Naive thymus-derived CD4-positive, alpha-beta T cell (primary cell): ENCODE data around the gene DNASE1. TPM values are rescaled to one million over a fixed set of nuclear protein-coding genes. Genes with fewer than 3 reads are reported as not detected.

ENCODE experiments used
- ATAC-seq: fragments of 150-1000 bp; cut with Tn5 transposase; 2 replicates; pipeline ENCODE4 v1.10.0; 2021; ENCODE audit warnings: mild to moderate bottlenecking, moderate library complexity
- CTCF ChIA-PET: fragments of 350-600 bp; sonication (Branson Sonifier 250); formaldehyde crosslinking; loops from one replicate; lab custom pipeline; 2021; ENCODE audit warnings: antibody characterized with exemption; lab: Charles Lee
- POLR2A ChIA-PET: fragments of 350-600 bp; sonication (Branson Sonifier 250); formaldehyde crosslinking; loops from one replicate; lab custom pipeline; 2021; ENCODE audit warnings: antibody characterized with exemption, inconsistent platforms; lab: Charles Lee
- DNase-seq, 9 donors: peaks; one replicate each; pipeline versions ENCODE4 v3.0.0 to v3.0.0-alpha.2; 2020 to 2022; ENCODE audit warnings: mixed read lengths in 1 of 9
- H3K27ac ChIP-seq: one replicate; pipeline ENCODE4 v1.7.0; 2013; ENCODE audit warnings: mild to moderate bottlenecking, low read depth, low read length, moderate library complexity
- H3K27me3 ChIP-seq, 2 donors: one replicate each; pipeline ENCODE4 v1.7.0; 2013; ENCODE audit warnings: low read length in 2 of 2, mild to moderate bottlenecking in 2 of 2, moderate library complexity in 2 of 2; ENCODE audit not compliant: control insufficient read depth in 2 of 2, insufficient read depth in 2 of 2
- H3K36me3 ChIP-seq, 3 experiments: 1 replicate in 2 of 3; 2 replicates in 1 of 3; pipeline ENCODE4 v1.7.0; 2013; ENCODE audit warnings: low read length in 3 of 3, mild to moderate bottlenecking in 3 of 3, moderate library complexity in 1 of 3; ENCODE audit not compliant: insufficient read depth in 3 of 3, control insufficient read depth in 2 of 3
- H3K4me1 ChIP-seq, 2 donors: one replicate each; pipeline ENCODE4 v1.7.0; 2013; ENCODE audit warnings: low read length in 2 of 2, mild to moderate bottlenecking in 2 of 2, moderate library complexity in 1 of 2; ENCODE audit not compliant: control insufficient read depth in 2 of 2, insufficient read depth in 2 of 2
- H3K4me3 ChIP-seq: 2 replicates; pipeline ENCODE4 v1.7.0; 2013; ENCODE audit warnings: mild to moderate bottlenecking, low read length
- H3K9me3 ChIP-seq, 3 experiments: 1 replicate in 2 of 3; 2 replicates in 1 of 3; pipeline ENCODE4 v1.7.0; 2013; ENCODE audit warnings: low read length in 3 of 3; ENCODE audit not compliant: control insufficient read depth in 2 of 3
- H3K27ac Mint-ChIP-seq, 9 donors: one replicate each; pipeline ENCODE4 v1.8.0; 2020 to 2022; ENCODE audit warnings: mixed read lengths in 9 of 9, mild to moderate bottlenecking in 8 of 9, moderate library complexity in 5 of 9, inconsistent platforms in 2 of 9
- H3K27me3 Mint-ChIP-seq, 5 donors: one replicate each; pipeline ENCODE4 v1.8.0; 2021 to 2022; ENCODE audit warnings: mixed read lengths in 5 of 5, mild to moderate bottlenecking in 1 of 5
- H3K36me3 Mint-ChIP-seq, 5 donors: one replicate each; pipeline ENCODE4 v1.8.0; 2020 to 2022; ENCODE audit warnings: mixed read lengths in 5 of 5, mild to moderate bottlenecking in 3 of 5, inconsistent platforms in 1 of 5
- H3K4me1 Mint-ChIP-seq, 7 donors: one replicate each; pipeline ENCODE4 v1.8.0; 2020 to 2022; ENCODE audit warnings: mixed read lengths in 7 of 7, mild to moderate bottlenecking in 3 of 7, inconsistent platforms in 1 of 7
- H3K4me3 Mint-ChIP-seq, 10 donors: one replicate each; pipeline ENCODE4 v1.8.0; 2020 to 2022; ENCODE audit warnings: mild to moderate bottlenecking in 10 of 10, mixed read lengths in 10 of 10, moderate library complexity in 6 of 10, inconsistent platforms in 2 of 10
- H3K9me3 Mint-ChIP-seq, 11 donors: one replicate each; pipeline ENCODE4 v1.8.0; 2020 to 2022; ENCODE audit warnings: mixed read lengths in 11 of 11, mild to moderate bottlenecking in 4 of 11, inconsistent platforms in 1 of 11, moderate library complexity in 1 of 11
- intact Hi-C, 2 donors: fragments of 100-400 bp; cut with micrococcal nuclease; formaldehyde crosslinking; loops; one replicate each; pipeline ENCODE4 v1.15.1; 2023
- polyA plus RNA-seq, 2 donors: library from polyadenylated mRNA; unstranded; fragments of 300-500 nt; fragmentation: Illumina TruSeq; gene quantifications; one replicate each; pipeline ENCODE4 v1.2.3, GENCODE V29; 2021
- total RNA-seq, 6 experiments: library from RNA in 5 of 6; stranded (reverse) in 5 of 6; gene quantifications; 1 replicate in 5 of 6; 2 replicates in 1 of 6; pipeline ENCODE4 v1.2.3 and lab custom pipeline; 2021 to 2026

DNASE1 gene
- total and polyA plus RNA-seq, 7 experiments from 2014 or later: 5.6 to 59.6 (median 35.9) TPM

DNA sequence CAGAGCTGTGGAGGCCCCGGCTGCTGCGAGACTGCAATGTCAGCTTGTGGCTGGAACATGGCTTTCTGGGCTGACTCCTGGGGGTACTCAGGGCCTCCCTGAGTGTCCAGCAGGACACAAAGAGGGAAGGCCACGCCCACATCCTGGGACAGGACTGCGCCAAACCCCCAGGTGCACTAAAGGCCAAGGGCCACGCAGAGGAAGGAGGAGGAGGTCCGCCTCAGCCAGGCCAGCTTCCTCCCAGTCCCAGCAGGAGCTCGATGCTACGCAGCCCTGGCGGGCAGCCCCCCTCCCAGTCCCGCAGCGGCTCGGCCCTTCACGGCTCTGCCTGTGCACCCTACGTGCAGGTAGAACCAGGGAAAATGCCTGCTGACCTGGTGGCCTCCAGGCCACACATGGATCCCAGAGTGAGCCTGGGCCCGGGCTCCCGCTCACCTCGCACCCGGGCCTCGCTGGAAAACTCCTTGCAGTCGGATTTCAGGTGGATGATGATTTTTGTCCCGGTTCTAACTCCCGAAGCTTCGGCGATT is 21.2 kb downstream of the DNASE1 start:
- ChIA-PET POLR2A (no interaction called here), CTCF (interaction anchor here (0.8 kb wide), 1 partner anchor 18 kb away, joined by 3 read pairs; no protein-coding TSS in a partner anchor)
- Histone ChIP-seq H3K27me3 (no peaks in the 10 kb centered on the region), H3K9me3 (no peaks in the 10 kb centered on the region), H3K4me1 (no peaks in the 10 kb centered on the region), H3K4me3 (no peak overlapping the region), H3K36me3 (peaks cover 0 to 98% (median 11%) of the 10 kb centered on the region in 3 experiments), H3K27ac (no peak overlapping the region)
- Mint-ChIP-seq H3K27ac (no peak overlapping the region), H3K4me3 (no peak overlapping the region), H3K27me3 (no peaks in the 10 kb centered on the region), H3K9me3 (peaks cover 0 to 1% (median 0%) of the 10 kb centered on the region in 11 donors), H3K4me1 (peaks cover 0 to 3% (median 0%) of the 10 kb centered on the region in 7 donors), H3K36me3 (peaks cover 0 to 38% (median 9%) of the 10 kb centered on the region in 5 donors)
- intact Hi-C loops: no loop called here
- ATAC-seq (no peak), DNase-seq (no peak)

DNA sequence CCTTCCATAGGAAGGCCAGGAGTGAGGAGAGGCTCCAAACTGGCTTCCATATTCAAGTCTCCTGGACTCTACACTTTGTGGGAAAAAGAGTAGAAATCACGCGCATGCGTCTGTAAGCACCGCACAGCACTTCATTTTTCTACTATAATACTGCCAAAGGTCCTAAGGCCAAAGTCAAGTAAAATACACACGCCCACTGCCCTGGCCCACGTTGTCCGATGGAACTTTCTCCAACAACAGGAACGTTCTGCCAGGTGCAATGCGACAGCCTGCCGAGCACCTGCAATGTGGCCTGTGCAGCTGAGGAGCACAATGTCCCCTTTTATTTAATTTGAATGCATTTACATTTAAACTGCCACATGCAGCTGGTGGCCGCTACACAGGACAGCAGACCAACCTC is 23.5 kb downstream of the DNASE1 start:
- H3K27ac ChIP-seq: no peak overlapping the region
- no peaks in the 10 kb centered on the region for H3K27me3 Mint-ChIP-seq
- no peaks in the 10 kb centered on the region for H3K27me3 ChIP-seq
- peaks cover 0 to 92% (median 11%) of the 10 kb centered on the region in 3 experiments for H3K36me3 ChIP-seq
- no peaks in the 10 kb centered on the region for H3K9me3 ChIP-seq
- peaks cover 0 to 1% (median 0%) of the 10 kb centered on the region in 11 donors for H3K9me3 Mint-ChIP-seq
- peaks cover 8 to 48% (median 12%) of the 10 kb centered on the region in 5 donors for H3K36me3 Mint-ChIP-seq
- no peak overlapping the region for H3K4me3 Mint-ChIP-seq
- peaks cover 0 to 2% (median 0%) of the 10 kb centered on the region in 7 donors for H3K4me1 Mint-ChIP-seq
- ATAC-seq: no peak
- CTCF ChIA-PET: interaction anchor here (0.5 kb wide), 1 partner anchor 150 kb away, joined by 3 read pairs; no protein-coding TSS in a partner anchor
- H3K4me1 ChIP-seq: no peaks in the 10 kb centered on the region
- H3K4me3 ChIP-seq: no peak overlapping the region
- POLR2A ChIA-PET: interaction anchor here (1.6 kb wide), 1 partner anchor 99 kb away, joined by 5 read pairs; no protein-coding TSS in a partner anchor
- DNase-seq: no peak
- H3K27ac Mint-ChIP-seq: no peak overlapping the region
- intact Hi-C loops: no loop called here

- Histone ChIP-seq H3K4me1 (no peaks in the 10 kb centered on the region), H3K27me3 (no peaks in the 10 kb centered on the region), H3K9me3 (no peaks in the 10 kb centered on the region), H3K4me3 (no peak overlapping the region), H3K27ac (no peak overlapping the region), H3K36me3 (peaks cover 0 to 78% (median 6%) of the 10 kb centered on the region in 3 experiments)
- no peak for ATAC-seq
- Mint-ChIP-seq H3K27ac (no peak overlapping the region), H3K9me3 (peaks cover 0 to 1% (median 0%) of the 10 kb centered on the region in 11 donors), H3K4me3 (no peak overlapping the region), H3K27me3 (no peaks in the 10 kb centered on the region), H3K4me1 (peaks cover 0 to 2% (median 0%) of the 10 kb centered on the region in 7 donors), H3K36me3 (peaks cover 9 to 50% (median 14%) of the 10 kb centered on the region in 5 donors)
- no peak for DNase-seq
- ChIA-PET CTCF (no interaction called here), POLR2A (no interaction called here)
- intact Hi-C loops: no loop called here
Measured at GRCh38 chr16:3681206-3681605, 26.7 kb downstream of the DNASE1 start.

DNA sequence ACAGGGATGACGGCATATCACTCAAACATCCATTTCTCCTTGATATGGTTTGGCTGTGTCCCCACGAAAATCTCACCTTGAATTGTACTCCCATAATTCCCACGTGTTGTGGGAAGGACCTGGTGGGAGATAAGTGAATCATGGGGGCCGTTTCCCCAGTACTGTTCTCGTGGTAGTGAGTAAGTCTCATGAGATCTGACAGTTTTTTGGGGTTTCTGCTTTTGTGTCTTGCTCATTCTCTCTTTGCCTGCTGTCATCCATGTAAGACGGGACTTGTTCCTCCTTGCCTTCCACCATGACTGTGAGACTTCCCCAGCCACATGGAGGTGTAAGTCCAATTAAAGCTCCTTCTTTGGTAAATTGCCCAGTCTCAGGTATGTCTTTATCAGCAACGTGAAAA is 32.5 kb downstream of the DNASE1 start:
- no peak overlapping the region for H3K27ac ChIP-seq
- ATAC-seq (no peak), DNase-seq (no peak)
- peak overlapping the region in 1 of 9 donors; percentile 12 for H3K27ac Mint-ChIP-seq
- no peaks in the 10 kb centered on the region for H3K9me3 Mint-ChIP-seq
- peaks cover 0 to 38% (median 12%) of the 10 kb centered on the region in 5 donors for H3K36me3 Mint-ChIP-seq
- no peak overlapping the region for H3K4me3 ChIP-seq
- intact Hi-C loops: no loop called here
- no peak overlapping the region for H3K4me3 Mint-ChIP-seq
- peaks cover 0 to 47% (median 0%) of the 10 kb centered on the region in 3 experiments for H3K36me3 ChIP-seq
- H3K4me1 ChIP-seq: peaks cover 3 to 7% of the 10 kb centered on the region in 2 donors
- ChIA-PET POLR2A (no interaction called here), CTCF (no interaction called here)
- no peaks in the 10 kb centered on the region for H3K27me3 Mint-ChIP-seq
- peaks cover 7 to 8% (median 8%) of the 10 kb centered on the region in 7 donors for H3K4me1 Mint-ChIP-seq
- no peaks in the 10 kb centered on the region for H3K9me3 ChIP-seq
- H3K27me3 ChIP-seq: no peaks in the 10 kb centered on the region

DNA sequence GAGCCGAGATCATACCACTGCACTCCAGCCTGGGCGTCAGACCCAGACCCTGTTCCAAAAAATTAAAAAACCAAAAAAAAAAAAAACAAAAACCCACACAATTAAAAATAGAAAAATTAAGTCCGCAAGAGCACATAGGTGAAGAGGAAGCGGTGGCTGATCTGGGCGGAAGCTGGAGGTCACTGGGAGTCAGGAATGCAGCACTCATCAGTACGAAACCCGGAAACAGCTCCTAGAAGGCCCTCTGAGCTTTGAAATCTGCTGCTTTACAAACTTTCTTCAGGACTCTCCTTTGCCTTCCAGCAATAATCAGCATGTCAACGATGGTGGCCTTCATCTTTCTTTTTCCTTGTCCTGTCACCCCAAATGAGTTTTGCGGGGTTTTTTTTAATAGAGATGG is 33.3 kb downstream of the DNASE1 start:
- DNase-seq (no peak), ATAC-seq (no peak)
- ChIA-PET POLR2A (interaction anchor here (1.1 kb wide), 1 partner anchor 30 kb away, joined by 3 read pairs; the partner anchor contains the start of gene TRAP1), CTCF (no interaction called here)
- Histone ChIP-seq H3K27ac (no peak overlapping the region), H3K27me3 (no peaks in the 10 kb centered on the region), H3K36me3 (peaks cover 0 to 40% (median 0%) of the 10 kb centered on the region in 3 experiments), H3K9me3 (no peaks in the 10 kb centered on the region), H3K4me3 (no peak overlapping the region), H3K4me1 (peaks cover 3 to 7% of the 10 kb centered on the region in 2 donors)
- H3K4me1 Mint-ChIP-seq: peaks cover 7 to 8% (median 8%) of the 10 kb centered on the region in 7 donors
- no peaks in the 10 kb centered on the region for H3K9me3 Mint-ChIP-seq
- H3K4me3 Mint-ChIP-seq: no peak overlapping the region
- H3K36me3 Mint-ChIP-seq: peaks cover 0 to 33% (median 12%) of the 10 kb centered on the region in 5 donors
- no peaks in the 10 kb centered on the region for H3K27me3 Mint-ChIP-seq
- no peak overlapping the region for H3K27ac Mint-ChIP-seq
- intact Hi-C loops: no loop called here

DNA sequence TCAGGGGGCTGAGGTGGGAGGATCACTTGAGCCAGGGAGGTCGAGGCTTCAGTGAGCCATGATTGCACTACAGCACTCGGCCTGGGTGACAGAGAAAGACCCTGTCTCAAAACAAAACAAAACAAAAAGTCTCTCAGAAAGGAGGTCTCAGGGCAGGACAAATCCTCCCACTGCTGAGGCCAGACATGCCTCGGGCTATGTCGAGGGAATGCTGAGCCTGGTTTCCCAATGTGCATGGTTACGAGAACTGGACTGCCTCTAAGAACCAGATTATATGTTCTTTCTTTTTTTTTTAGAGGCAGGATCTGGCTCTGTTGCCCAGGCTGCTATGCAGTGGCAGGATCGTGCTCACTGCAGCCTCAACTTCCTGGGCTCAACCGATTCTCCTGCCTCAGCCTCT is 35.2 kb downstream of the DNASE1 start:
- DNase-seq (no peak), ATAC-seq (no peak)
- no peaks in the 10 kb centered on the region for H3K27me3 Mint-ChIP-seq
- Histone ChIP-seq H3K27me3 (no peaks in the 10 kb centered on the region), H3K27ac (no peak overlapping the region), H3K9me3 (no peaks in the 10 kb centered on the region), H3K36me3 (peaks cover 0 to 36% (median 0%) of the 10 kb centered on the region in 3 experiments), H3K4me1 (peaks cover 3 to 7% of the 10 kb centered on the region in 2 donors), H3K4me3 (no peak overlapping the region)
- intact Hi-C loops: loop anchor here (1.0 to 5.0 kb wide), 7 partner anchors 28 to 565 kb away; partner anchors contain the start of genes TRAP1 (in 2 of the 2) and CREBBP (in 1 of the 2)
- no peaks in the 10 kb centered on the region for H3K9me3 Mint-ChIP-seq
- ChIA-PET POLR2A (interaction anchor here (1.6 kb wide), 1 partner anchor 189 kb away, joined by 4 read pairs; no protein-coding TSS in a partner anchor), CTCF (interaction anchor here (0.6 to 1.2 kb wide), 2 partner anchors 117 to 846 kb away, joined by 3 to 4 read pairs; no protein-coding TSS in a partner anchor)
- peaks cover 7 to 8% (median 8%) of the 10 kb centered on the region in 7 donors for H3K4me1 Mint-ChIP-seq
- H3K27ac Mint-ChIP-seq: peak overlapping the region in 1 of 9 donors; percentile 53
- peaks cover 0 to 26% (median 8%) of the 10 kb centered on the region in 5 donors for H3K36me3 Mint-ChIP-seq
- no peak overlapping the region for H3K4me3 Mint-ChIP-seq
